Effector CD4-positive, alpha-beta T cell (primary cell): ENCODE results near the gene B3GNT9.

Source experiments
- DNase-seq: peaks from one replicate; pipeline ENCODE4 v3.0.0-alpha.2; 2020

B3GNT9 gene

DNA sequence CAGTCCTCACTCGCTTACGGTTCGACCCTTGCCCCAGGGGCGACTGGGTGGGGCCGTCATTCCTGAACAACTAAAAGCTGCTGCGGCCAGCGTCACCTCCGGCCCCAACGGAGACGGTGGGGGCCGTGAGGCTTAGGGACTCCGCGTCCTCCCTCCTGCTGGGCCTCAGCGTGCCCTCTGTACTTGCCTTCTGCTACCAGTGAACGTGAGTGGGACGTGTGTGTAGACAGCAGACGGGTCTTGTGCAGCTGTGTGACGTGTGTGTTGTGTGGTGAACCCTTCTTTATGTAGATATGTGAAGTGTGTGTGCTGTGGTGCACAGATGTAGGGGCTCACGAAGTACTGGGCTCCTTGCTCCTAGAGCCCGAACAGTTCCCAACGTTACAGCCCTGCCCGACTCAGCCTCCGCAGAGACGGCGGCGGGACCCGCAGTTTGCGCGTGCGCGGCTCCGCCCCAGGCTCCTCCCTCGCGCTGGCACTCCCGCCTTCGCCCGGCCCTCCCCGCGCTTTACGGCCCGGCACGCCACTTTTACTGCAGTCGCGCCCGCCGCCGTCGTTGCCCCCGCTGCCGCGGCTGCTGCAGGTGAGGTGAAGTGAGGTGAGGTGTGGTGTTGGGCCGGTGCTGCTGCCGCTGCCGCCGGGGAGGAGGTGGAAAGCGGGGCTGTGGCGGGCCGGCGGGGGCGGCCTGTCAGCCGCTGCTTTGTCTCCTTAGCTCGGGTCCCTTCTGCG, 41.2 kb downstream of the B3GNT9 start, which contains the start of gene PHAF1:
Gene PHAF1 (plus strand): TSS at position 535 of the 729 bp plus-strand sequence. CDS start 235 bp downstream, outside the sequence.
- DNase-seq = peak; percentile 95

DNA sequence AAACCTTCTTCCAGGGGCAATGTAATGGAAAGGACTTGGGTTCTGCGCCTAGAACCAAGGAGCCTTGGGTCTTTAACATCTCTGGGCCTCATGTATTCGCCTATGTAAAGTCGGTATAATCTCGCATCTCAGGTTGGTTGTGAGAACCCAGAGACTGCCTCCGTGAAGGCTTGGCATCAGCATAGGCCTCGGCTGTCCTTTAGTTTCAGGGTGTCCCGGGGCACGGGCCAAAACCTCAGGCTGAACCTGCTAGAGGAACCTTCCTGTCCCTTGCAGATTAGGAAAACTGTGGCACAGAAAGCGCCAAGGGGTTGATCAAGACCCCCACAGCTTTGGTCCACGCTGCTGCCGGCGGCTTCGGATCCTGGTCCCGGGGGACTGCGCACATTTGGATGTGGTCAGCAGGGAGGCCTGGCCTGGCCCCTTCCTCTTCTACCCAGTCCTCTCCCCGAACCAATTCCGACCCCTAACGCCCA, 41.8 kb downstream of the B3GNT9 start:
- no peak for DNase-seq

DNA sequence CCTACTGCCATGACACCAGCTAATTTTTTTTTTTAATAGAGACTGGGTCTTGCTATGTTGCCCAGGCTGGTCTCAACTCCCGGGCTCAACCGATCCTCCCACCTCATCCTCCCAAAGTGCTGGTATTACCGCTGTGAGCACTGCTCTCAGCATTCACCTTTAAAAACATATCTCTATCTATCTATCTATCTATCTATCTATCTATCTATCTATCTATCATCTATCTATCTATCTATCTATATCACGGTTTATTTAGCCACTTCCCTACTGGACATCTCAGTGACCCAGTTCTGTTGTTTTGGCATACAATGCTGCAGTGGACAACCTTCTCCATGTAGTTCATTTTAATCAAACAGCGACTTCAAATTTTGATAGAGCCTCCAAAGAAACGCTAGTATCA, 42.3 kb downstream of the B3GNT9 start:
- no peak for DNase-seq

- DNase-seq = no peak
These were observed 44.9 kb downstream of the B3GNT9 start for GRCh38 chr16:67105881-67106280.

DNA sequence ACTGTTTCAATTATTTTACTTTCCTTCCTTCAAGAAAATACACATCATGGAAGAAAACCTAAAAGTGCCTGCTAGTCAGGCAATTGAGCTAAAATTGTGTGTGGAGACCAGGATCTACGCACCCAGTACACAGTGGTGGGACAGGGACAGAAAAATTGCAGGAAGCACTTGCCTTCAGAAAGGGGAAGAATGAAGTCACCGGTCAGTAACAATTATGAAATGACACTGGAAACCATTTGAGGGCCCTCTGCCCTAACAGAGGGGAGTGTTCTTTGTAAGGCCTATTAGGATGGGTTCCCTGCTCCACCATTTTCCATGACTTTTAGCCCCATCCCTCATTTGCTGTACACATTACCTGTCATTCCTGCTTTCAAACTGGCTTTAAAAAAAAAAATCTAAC, 45.6 kb downstream of the B3GNT9 start:
- DNase-seq = no peak

DNA sequence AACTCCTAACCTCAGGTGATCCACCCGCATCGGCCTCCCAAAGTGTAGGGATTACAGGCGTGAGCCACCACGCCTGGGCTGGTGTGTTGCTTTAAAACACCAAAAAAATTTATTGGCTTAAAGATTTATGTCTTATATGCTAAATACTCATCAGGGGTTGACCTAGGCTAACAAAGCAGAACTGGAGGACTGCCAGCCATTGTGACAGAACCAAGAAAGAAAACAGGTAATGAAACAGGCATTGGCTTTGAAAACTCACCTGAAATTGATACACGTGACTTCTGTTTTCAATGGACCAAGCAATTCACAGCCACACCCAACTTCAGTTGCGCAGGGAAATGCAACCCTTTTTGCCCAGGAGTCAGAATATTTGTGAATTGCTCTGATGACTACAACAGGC, 46.0 kb downstream of the B3GNT9 start:
- DNase-seq = no peak

DNA sequence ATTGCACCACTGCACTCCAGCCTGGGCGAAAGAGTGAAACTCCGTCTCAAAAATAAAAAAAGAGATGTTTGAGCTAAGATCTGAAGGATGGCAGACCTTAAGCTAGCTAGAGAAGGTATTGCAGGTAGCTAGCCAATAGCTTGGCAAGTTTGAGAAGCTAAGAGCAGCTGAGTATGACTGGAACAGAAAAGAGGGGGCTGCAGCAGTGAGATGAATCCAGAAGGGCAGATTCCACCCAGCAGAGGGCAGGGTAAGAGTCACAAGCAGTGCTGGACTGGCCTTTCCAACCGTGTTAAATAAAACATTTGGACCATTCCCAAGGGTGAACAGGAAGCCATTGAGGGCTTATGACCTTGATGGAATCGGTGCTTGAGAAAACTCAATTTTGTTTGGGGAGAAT, 46.7 kb downstream of the B3GNT9 start:
- DNase-seq = no peak

GRCh38 chr16:67101311-67102082, 49.3 kb downstream of the B3GNT9 start:
- DNase-seq = no peak

- no peak for DNase-seq
These were observed 50.1 kb downstream of the B3GNT9 start for GRCh38 chr16:67100569-67101310.

DNA sequence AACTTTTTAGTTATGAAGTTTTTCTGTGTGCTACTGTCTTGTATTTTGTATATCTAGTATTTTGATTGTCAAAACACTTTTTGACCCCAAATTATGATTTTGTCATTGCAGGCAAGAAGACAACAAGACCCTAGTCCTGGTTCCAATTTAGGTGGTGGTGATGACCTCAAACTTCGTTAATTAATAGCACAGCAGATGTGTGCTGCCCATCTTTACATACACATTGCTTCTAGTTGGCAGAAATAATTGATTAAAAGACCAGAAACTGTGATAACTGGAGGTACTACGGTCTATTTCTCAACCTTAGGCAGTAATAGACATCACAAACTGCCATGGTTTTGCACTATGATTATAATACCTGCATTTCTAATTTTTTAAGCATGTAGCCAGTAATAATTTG, 52.2 kb downstream of the B3GNT9 start:
- DNase-seq = no peak
